Iris pigment epithelial cell (primary cell): ENCODE measurements around the gene NKTR.
"Not testable (repeated sequence)": the region's sequence is repeated elsewhere in the genome, so short reads cannot be mapped to it uniquely, and the experiment has no call there.

Source experiments
- DNase-seq: peaks from one replicate; pipeline ENCODE4 v3.0.0-alpha.2; 2011; ENCODE audit warnings: low read depth

NKTR gene

DNA sequence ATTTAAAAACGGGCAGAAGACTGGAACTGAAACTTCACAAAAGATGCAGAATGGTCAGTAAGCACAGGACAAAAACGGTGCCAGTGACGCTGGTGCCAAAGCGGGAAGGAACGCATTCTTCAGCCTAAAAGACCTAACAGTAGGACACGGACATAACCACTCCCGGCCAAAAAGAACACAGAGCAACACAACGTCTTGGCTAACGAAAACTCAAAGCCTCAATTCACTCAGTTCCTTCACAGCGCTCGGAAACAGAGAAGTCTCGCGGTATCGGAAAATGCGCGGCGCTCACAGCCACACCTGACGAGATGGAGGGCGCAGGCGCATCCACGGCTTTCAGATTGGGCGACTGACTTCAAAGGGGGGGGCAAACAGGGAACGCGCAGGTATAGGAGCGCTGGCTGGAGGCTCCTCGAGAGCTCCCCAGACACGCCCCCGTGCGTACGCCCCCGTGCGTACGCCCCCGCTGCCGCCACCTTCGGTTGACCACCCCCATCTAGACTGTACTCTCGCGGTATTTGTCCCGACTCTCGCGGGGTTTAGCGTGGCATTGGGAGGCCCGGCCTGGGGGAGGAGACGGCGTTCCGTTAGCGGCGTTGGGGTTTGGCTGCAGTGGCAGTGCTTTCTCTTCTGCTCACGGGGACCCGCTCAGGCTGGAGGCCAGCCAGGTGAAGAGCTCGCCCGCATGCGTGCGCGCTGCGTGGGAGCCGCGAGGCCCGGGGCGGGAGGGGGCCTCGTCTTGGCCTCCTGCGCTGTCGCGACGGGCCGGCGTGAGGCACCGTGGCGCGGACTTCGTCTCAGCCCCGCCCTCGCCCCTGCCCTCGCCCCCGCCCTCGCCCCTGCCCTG, at the start of gene NKTR:
TSS of gene NKTR (plus strand) at position 576 of the 847 bp plus-strand sequence. CDS start 321 bp downstream, outside the sequence.
- DNase-seq: peak; percentile 99

DNA sequence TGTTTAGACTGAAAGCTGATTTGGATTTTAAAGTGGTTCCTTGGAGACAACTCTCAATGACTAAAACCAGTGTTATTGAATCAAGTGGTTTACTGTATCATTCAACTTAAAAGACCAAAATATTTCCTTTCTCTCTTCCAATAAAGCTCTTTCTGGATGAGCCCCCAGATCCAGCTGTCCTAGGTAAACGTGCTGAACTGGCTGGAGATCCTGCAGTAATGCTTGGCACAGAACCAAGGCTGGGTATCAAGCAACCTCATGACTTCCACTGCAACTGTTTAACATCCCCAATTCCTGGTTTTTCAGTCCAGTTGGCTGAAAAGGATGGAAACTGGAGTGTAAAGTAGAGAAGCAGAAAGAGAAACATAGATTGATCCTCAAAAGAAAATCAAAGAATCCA, 47.7 kb upstream of the NKTR start:
- DNase-seq: no peak

DNA sequence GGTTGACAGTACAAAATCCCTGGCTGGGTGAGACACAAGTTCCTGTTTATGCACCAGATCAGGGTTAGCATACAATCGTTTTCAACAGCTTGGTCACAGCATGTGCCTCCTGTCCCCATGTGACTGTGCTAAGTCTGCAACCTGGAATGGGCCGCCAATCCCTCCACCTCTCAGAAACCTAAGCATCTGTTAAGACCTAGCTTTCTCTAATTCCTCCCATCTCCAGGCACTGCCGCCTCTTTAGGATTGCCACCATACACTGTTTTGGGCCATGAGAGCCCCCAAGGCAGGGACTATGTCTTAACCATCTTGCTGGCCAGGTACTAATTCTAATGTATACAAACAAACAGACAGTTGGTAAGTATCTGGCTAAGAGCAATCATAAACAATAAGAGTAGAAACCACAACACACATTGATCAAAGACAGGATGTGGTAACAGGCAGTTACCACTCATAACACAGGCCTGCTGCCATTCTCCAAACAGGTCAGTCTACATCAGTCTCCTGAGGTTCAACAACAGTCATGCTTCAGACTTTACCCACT, 44.3 kb upstream of the NKTR start:
- peak; percentile 16 for DNase-seq

DNA sequence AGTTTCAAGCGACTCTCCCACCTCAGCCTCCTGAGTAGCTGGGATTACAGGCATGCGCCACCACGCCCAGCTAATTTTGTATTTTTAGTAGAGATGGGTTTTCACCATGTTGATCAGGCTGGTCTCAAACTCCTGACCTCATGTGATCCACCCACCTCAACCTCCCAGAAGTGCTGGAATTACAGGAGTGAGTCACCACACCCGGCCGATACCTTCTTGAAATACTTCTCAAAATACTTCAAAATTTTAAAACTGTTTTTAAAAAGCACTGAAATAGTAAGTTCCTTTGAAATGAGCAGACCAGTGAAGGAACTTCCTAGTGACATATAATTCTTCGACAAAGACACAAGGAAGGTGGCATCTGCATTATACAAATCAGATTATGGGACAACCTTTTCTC, 43.7 kb upstream of the NKTR start:
- peak; percentile 27 for DNase-seq

DNA sequence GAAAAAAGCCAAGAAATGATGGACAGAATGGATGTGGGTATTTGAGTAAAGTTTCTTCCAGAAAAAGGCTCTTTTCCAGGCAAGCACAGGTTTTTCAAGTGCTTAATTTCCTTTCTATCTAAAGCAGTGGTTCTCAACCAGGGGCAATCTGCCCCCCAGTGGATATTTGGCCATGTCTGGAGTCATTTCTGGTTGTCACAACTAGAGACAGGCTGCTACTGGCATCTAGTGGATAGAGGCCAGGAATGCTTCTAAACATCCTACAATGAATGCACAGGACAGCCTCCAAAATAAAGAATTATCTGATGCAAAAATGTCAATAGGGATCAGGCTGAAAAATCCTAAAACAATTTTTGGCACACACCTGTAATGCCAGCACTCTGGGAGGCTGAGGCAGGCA, 42.6 kb upstream of the NKTR start:
- no peak for DNase-seq

GRCh38 chr3:42562047-42562907, 38.2 kb upstream of the NKTR start:
- DNase-seq: no peak

- DNase-seq: no peak
Measured at GRCh38 chr3:42569593-42570142, 30.8 kb upstream of the NKTR start.

DNA sequence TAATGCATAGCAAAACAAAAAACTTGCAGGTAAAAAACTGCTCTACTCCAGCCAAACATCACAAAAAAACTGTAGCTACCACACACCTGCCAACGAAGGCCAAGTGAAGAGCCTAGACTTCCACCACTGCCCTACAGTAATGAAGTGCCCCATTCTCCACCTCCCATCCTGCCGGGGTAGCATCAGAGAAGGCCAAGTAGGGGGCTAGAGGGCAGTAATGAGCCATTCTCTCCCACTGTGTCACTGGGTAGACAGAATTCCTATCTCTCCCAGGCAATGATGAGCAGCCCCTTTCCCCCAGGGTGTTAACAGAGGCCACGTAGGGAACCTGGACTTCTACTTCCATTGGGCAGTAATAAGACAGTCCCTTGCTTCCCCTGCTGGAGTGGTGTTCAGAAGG, 28.2 kb upstream of the NKTR start:
- DNase-seq: peak; percentile 47

DNA sequence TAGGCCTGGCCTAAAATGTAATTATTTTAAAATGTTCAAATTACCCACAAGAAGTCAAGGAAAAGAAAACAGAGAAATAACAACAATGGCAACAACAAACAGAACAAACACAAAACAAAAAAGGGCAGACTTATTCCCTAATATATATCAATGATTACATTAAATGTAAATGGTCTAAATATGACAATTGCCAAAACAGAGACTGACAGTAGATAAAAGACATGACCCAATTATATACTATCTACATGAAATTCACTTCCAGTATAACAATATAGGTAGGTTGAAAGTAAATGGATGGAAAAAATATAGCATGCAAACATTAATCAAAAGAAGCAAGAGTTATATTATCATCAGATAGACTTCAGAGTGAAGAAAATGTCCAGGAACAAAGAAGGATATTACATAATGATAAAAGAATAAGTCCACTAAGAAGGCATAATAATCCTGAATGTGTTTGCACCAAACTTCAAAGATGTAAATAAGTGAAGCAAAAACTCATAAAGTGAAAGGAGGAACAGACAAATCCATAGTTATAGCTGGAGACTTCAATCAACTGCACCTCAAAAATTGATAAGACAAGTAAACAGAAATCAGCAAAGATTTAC, 25.2 kb upstream of the NKTR start:
- no peak for DNase-seq

DNA sequence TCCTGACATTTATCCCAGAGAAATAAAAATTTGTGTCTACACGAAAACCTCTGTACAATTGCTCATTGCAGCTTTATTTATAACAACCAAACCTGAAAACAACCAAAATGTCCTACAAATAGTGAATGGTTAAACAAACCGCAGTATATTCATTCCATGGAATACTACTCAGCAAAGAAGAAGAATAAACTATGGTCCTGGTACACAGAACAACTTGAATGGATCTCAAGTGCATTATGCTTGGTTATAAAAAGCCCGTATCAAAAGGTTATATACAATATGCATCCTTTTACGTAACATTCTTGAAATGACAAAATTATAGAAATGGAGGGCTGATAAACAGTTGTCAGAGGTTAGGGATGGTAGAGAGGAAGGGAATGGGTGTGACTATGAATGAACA, 22.4 kb upstream of the NKTR start:
- DNase-seq: no peak

- DNase-seq: not testable (repeated sequence)
Measured at GRCh38 chr3:42579346-42579745, 21.1 kb upstream of the NKTR start.

GRCh38 chr3:42581400-42581708, 19.1 kb upstream of the NKTR start:
- DNase-seq: no peak

DNA sequence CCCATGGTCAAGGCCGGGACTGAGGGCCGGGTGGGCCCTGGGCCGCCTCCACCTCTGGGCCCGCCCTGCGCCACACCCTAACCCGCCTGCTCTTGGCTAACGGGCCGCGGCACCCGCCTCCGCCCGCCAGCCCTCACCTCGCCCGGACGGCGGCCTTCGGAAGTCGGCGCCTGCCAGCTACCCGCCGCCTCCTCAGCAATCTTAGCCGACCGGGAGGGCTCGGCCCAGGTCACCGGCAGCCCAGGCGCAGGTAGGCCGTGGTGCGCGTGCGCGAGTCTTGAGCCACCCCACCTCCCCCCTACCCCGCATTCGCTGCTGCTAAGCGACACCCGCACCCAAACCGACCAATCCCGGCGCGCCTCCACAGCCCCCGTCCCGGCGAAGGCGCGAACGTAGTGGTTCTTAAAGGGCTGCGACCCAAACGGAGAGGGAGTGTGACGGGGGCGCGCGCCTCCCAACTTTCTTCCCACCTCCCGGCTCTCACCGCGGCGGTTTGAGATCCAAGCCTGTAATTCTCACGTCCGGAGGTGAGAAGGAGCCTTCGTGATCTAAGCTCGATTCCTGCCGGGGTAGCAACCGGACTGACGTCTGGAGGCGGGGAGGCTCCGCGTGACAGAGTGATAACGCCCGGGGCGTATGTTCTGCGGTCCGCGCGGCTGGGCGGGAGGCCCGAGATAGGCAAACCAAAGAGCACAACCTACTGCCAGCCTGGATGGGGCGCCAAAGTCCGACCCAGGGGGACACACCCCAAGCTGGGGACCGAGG, 18.6 kb upstream of the NKTR start, which contains the start of gene SEC22C:
TSS of gene SEC22C (minus strand) at position 259 of the 765 bp plus-strand sequence. CDS start 12,921 bp downstream, outside the sequence.
- DNase-seq: peak; percentile 93

DNA sequence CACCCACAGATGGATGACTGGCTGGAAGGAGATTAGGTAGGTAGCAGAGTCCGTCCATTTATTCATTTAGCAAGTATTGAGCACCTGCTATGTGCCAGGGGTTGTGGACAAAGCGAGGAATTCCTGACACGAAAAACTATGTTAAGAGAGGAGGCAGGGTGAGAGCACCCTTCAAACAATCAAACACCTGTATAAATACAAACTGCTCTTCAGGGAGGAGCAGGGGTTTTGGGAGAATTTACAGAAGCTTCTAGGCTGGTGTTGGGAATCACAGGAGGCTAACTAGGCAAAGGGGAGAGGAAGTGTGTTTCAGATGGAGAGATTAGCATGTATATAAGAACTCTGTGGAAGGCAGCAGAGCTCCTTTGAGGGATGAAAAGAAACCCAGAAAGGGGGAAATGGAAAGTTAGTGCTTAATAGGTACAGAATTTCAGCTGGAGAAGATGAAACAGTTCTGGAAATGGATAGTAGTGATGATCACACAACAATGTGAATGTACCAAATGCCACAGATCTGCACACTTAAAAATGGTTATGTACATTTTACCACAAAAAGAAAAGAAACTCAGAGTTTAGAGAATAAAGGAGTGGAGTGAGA, 17.9 kb upstream of the NKTR start:
- no peak for DNase-seq

GRCh38 chr3:42588625-42589024, 11.9 kb upstream of the NKTR start:
- no peak for DNase-seq

- no peak for DNase-seq
Measured at GRCh38 chr3:42589382-42590109, 10.9 kb upstream of the NKTR start.

DNA sequence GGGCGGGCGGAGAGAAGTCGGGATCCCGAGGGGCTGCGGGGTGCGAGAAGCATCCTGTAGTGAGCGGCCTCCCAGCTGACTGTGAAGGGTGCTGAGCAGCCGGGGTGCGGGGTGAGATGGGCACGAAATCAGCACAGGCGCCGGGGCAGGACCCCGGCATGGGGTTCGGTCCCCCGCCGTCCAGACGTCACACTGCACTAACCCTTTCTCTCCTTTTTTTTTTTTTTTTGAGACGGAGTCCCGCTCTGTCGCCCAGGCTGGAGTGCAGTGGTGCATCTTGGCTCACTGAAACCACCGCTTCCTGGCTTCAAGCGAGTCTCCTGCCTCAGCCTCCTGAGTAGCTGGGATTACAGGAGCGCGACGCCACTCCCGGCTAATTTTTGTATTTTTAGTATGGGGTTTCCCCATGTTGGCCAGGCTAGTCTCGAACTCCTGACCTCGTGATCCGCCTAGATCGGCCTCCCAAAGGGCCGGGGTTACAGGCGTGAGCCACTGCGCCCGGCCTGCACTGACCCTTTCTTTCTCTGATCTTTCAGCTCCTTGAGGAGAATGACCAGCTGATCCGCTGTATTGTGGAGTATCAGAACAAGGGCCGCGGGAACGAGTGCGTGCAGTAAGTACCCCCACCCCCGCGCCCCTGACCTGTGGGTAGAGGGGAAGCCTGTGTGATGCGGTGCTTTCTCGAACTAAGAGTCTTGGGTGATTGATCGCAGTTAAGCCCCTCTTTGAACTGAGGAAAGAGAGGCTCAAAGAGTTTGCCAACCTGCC, 9.3 kb upstream of the NKTR start:
- DNase-seq: peak; percentile 22

- peak; percentile 11 for DNase-seq
Measured at GRCh38 chr3:42591811-42592210, 8.7 kb upstream of the NKTR start.

DNA sequence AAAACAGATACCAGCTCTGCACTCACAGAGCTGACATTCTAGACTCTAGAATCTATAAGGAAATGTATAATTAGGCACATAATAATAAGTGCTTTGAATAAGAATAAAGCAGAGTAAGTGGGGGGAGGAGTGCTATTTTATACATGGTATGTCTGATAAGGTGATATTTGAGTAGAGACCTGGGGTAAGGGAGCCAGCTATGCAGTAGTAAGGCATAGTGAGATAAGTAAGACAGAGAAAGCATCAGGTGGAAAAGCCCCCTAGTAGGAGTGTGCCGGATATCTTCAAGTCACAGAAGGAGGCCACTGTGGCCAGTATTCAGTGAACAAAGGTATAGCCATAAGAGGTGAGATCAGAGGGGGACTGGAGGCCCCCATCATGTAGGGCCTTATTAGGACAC, 6.9 kb upstream of the NKTR start:
- no peak for DNase-seq
